Progenitor cell of endocrine pancreas (in vitro differentiated cells): Measurements from ENCODE around the gene PDZD2. TPM values are rescaled to one million over a fixed set of nuclear protein-coding genes. Genes with fewer than 3 reads are reported as not detected.

Source experiments
- DNase-seq: peaks from one replicate; pipeline ENCODE4 v3.0.0; 2021; ENCODE audit warnings: low spot score; ENCODE audit not compliant: unreplicated experiment
- H3K27ac Mint-ChIP-seq: 2 replicates; pipeline ENCODE4 v1.8.0; 2021; ENCODE audit warnings: mild to moderate bottlenecking, moderate library complexity, mixed read lengths
- H3K27me3 Mint-ChIP-seq: 2 replicates; pipeline ENCODE4 v1.8.0; 2021; ENCODE audit warnings: mixed read lengths
- H3K36me3 Mint-ChIP-seq: 2 replicates; pipeline ENCODE4 v1.8.0; 2022; ENCODE audit warnings: mixed read lengths; ENCODE audit not compliant: insufficient read depth
- H3K4me1 Mint-ChIP-seq: 2 replicates; pipeline ENCODE4 v1.8.0; 2021; ENCODE audit warnings: low read depth, mixed read lengths
- H3K4me3 Mint-ChIP-seq: 2 replicates; pipeline ENCODE4 v1.8.0; 2021; ENCODE audit warnings: low read depth, mild to moderate bottlenecking, moderate library complexity, mixed read lengths
- H3K9me3 Mint-ChIP-seq: 2 replicates; pipeline ENCODE4 v1.8.0; 2021; ENCODE audit warnings: low read depth, mixed read lengths
- total RNA-seq: library from RNA; stranded (reverse); gene quantifications from 2 replicates; pipeline ENCODE4 v1.2.1, GENCODE V29; 2021
- TF ChIP-seq, protein P1 (sequence below): fragments of 200-600 bp; sonication (generic); IDR thresholded peaks from one replicate; pipeline ENCODE4 v1.5.0; 2021; ENCODE audit warnings: antibody characterized with exemption, mild to moderate bottlenecking; ENCODE audit not compliant: unreplicated experiment

The PDZD2 gene
- total RNA-seq, 1 donor from 2014 or later, result 3.1 TPM

DNA sequence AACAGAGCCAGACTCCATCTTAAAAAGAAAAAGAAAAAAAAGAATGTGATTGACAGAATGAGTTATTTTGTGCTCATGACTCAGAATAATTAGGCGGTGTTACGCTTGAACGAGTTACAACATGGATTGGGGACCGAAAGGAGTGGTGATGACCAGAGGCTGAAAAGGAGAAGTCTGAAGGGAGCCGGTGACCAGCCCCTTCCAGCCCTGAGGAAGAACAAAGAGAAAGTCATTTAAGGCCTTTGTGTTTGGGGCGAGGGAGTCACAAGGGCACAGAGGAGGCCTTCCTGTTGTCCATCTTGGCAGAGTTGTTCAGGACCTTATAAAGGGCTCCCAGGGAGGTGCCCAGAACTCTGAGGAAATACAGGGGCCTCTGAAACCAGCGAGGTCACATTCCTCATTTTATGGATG, 403.6 kb downstream of the PDZD2 start:
- DNase-seq, result no peak

DNA sequence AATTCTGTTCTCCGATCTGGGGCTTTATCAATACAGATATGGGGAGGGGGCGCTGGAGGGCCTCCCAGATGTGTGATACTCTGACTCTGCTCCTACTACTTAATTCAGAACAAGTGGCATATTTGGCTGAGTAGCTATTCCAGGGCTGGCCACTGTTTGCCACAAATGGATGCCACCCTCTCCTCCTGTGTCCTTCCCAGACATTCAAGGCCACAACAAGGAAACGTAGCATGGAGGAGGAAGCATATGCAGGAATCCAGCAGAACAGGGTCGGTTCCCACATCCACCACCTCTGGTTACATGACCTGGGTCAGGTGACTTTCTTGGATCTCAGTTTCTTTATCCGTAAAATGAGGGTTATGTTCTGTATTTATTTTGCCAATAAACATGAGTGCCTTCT, 404.2 kb downstream of the PDZD2 start:
- no peaks in the 10 kb centered on the region for H3K27me3 Mint-ChIP-seq
- no peak for DNase-seq
- TF ChIP-seq, protein P1, sequence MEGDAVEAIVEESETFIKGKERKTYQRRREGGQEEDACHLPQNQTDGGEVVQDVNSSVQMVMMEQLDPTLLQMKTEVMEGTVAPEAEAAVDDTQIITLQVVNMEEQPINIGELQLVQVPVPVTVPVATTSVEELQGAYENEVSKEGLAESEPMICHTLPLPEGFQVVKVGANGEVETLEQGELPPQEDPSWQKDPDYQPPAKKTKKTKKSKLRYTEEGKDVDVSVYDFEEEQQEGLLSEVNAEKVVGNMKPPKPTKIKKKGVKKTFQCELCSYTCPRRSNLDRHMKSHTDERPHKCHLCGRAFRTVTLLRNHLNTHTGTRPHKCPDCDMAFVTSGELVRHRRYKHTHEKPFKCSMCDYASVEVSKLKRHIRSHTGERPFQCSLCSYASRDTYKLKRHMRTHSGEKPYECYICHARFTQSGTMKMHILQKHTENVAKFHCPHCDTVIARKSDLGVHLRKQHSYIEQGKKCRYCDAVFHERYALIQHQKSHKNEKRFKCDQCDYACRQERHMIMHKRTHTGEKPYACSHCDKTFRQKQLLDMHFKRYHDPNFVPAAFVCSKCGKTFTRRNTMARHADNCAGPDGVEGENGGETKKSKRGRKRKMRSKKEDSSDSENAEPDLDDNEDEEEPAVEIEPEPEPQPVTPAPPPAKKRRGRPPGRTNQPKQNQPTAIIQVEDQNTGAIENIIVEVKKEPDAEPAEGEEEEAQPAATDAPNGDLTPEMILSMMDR, result no peak
- no peak overlapping the region for H3K27ac Mint-ChIP-seq
- no peaks in the 10 kb centered on the region for H3K4me1 Mint-ChIP-seq
- no peak overlapping the region for H3K4me3 Mint-ChIP-seq
- peaks cover 4% of the 10 kb centered on the region for H3K9me3 Mint-ChIP-seq
- H3K36me3 Mint-ChIP-seq, result peaks cover 5% of the 10 kb centered on the region

More for the DNA sequence above, 403.6 kb downstream of the PDZD2 start:
- Mint-ChIP-seq H3K27me3 (no peaks in the 10 kb centered on the region), H3K9me3 (peaks cover 4% of the 10 kb centered on the region), H3K4me1 (no peaks in the 10 kb centered on the region), H3K27ac (no peak overlapping the region), H3K36me3 (peaks cover 5% of the 10 kb centered on the region), H3K4me3 (no peak overlapping the region)
- TF ChIP-seq, protein P1, result no peak

DNA sequence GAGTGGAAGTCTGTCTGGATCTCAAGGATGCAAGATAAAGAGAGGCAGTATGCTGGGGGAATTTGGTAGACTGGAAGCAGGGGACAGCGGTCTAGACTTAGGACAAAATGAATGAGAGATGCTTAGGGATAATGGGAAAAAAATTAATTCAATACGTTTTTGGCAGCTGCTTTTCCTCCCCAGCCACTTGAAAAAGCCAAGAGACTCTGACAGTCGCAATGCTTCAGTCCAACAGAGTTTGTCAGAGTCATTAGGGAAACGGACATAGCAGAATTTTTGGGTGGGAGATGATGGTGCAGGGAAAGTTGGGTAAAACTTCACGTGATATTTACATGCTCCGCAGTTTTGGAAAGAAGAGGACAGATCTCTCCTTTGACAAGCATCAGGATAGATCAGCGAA, 405.5 kb downstream of the PDZD2 start:
- H3K27ac Mint-ChIP-seq, result no peak overlapping the region
- no peaks in the 10 kb centered on the region for H3K4me1 Mint-ChIP-seq
- TF ChIP-seq, protein P1, result no peak
- no peaks in the 10 kb centered on the region for H3K27me3 Mint-ChIP-seq
- no peak overlapping the region for H3K4me3 Mint-ChIP-seq
- no peak for DNase-seq
- peaks cover 3% of the 10 kb centered on the region for H3K36me3 Mint-ChIP-seq
- H3K9me3 Mint-ChIP-seq, result peaks cover 4% of the 10 kb centered on the region

DNA sequence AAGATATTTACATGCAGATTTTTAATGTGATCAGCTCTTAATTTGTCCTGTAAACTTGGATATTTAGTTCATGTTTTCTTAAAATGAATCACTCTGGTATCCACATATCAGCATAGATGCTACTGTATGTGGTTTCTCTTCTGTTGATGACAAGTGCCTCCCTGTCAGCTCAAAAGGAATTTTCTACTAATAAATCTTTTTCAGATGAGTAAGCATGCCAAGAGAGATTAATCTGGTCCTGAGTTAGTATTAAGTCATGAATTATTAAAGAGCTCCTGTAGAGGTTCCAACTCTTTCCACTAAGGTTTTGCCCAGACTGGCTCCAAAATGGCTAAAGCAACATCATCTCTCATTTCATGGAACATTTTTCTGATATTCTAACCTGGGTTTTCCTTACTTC, 406.0 kb downstream of the PDZD2 start:
- H3K36me3 Mint-ChIP-seq, result peaks cover 3% of the 10 kb centered on the region
- H3K4me3 Mint-ChIP-seq, result no peak overlapping the region
- TF ChIP-seq, protein P1, result no peak
- no peak for DNase-seq
- no peaks in the 10 kb centered on the region for H3K27me3 Mint-ChIP-seq
- no peak overlapping the region for H3K27ac Mint-ChIP-seq
- H3K4me1 Mint-ChIP-seq, result no peaks in the 10 kb centered on the region
- H3K9me3 Mint-ChIP-seq, result peaks cover 4% of the 10 kb centered on the region

DNA sequence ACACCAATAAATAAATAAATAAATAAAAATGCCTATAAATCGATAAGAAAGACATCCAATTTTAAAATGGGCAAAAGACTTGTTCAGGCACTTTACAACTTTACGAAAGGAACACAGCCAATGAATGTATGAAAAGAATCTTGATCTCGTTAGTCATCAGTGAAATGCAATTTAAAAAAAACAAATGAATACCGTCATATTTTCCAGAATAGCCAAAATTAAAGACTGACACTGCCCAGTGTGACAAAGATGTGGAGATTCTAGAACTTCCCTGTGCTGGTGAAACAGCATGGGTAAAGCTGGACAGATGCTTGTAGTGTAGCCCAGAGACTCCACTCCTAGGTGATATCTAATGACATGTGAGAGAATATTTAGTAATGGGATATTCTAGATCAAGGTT, 408.1 kb downstream of the PDZD2 start:
- Mint-ChIP-seq H3K27me3 (no peaks in the 10 kb centered on the region), H3K27ac (no peak overlapping the region), H3K9me3 (no peaks in the 10 kb centered on the region), H3K4me1 (no peaks in the 10 kb centered on the region), H3K36me3 (peaks cover 2% of the 10 kb centered on the region), H3K4me3 (no peak overlapping the region)
- TF ChIP-seq, protein P1, result no peak
- no peak for DNase-seq
